Measurements from ENCODE around the gene SIK3.

- TF ChIP-seq POLR2AphosphoS5 (IDR thresholded peaks at IDR 0.05; ENCODE audit: low read depth, low read length) (no peak), TAF1 (IDR thresholded peaks at IDR 0.05; ENCODE audit: borderline replicate concordance, insufficient read depth, low read length) (no peak), SIN3A (IDR thresholded peaks at IDR 0.05; ENCODE audit: borderline replicate concordance, insufficient read depth, low read length) (no peak)
These were observed 182.2 kb downstream of the SIK3 start for GRCh38 chr11:116916052-116916451.
